Adrenal gland (tissue), 19 donors: Measurements from ENCODE around the gene PSMA8. TPM values are rescaled to one million over a fixed set of nuclear protein-coding genes. Genes with fewer than 3 reads are reported as not detected.

ENCODE experiments used
- DNase-seq, 7 donors: peaks; one replicate each; pipeline ENCODE4 v3.0.0-alpha.2; 2019 to 2020
- H3K27ac ChIP-seq, 5 donors: fragments of 200-600 bp; sonication (generic) in 4 of 5; 1 replicate in 3 of 5; 2 replicates in 2 of 5; pipeline versions ENCODE4 v1.5.1 to v1.8.0; 2016 to 2020; ENCODE audit warnings: mild to moderate bottlenecking in 1 of 5
- H3K27me3 ChIP-seq: fragments of 200-600 bp; 2 replicates; pipeline ENCODE4 v1.8.0; 2021
- H3K36me3 ChIP-seq, 2 donors: fragments of 200-600 bp; replicated peaks in 1 of 2; 1 replicate in 1 of 2; 2 replicates in 1 of 2; pipeline versions ENCODE4 v1.5.1 to v1.8.0; 2018 to 2022
- H3K4me1 ChIP-seq, 2 donors: fragments of 200-600 bp; replicated peaks in 1 of 2; 1 replicate in 1 of 2; 2 replicates in 1 of 2; pipeline versions ENCODE4 v1.5.1 to v1.8.0; 2018 to 2021
- H3K4me3 ChIP-seq, 4 donors: fragments of 200-600 bp; sonication (generic) in 3 of 4; one replicate each; pipeline ENCODE4 v1.5.1; 2016 to 2018
- H3K9me3 ChIP-seq, 3 donors: fragments of 200-600 bp; sonication (generic) in 1 of 3; replicated peaks in 1 of 3; 1 replicate in 2 of 3; 2 replicates in 1 of 3; pipeline versions ENCODE4 v1.5.1 to v1.8.0; 2016 to 2021
- CTCF ChIP-seq, 6 experiments: fragments of 450-650 bp in 4 of 6; fragments of 200-600 bp in 2 of 6; sonication (generic) in 1 of 6; IDR thresholded peaks; 1 replicate in 5 of 6; 2 replicates in 1 of 6; pipeline versions ENCODE4 v1.5.1 to v1.8.0; 2016 to 2021; ENCODE audit warnings: antibody characterized with exemption in 6 of 6, mild to moderate bottlenecking in 2 of 6, moderate library complexity in 1 of 6
- POLR2A ChIP-seq, 2 donors: fragments of 450-650 bp; IDR thresholded peaks; one replicate each; pipeline ENCODE4 v1.6.1; 2017; ENCODE audit warnings: antibody characterized with exemption in 2 of 2, mild to moderate bottlenecking in 2 of 2, moderate library complexity in 1 of 2
- WGBS, 4 donors: extraction: QIAGEN DNeasy Blood & Tissue Kit in 2 of 4; methylation state at CpG; one replicate each; pipeline versions ENCODE4 v1.1.5 to v1.1.7; 2013 to 2017; 5-methylcytosine and 5-hydroxymethylcytosine counted together
- intact Hi-C, 2 donors: fragments of 100-400 bp; cut with DNase I; formaldehyde crosslinking; loops; one replicate each; pipeline versions ENCODE4 v1.14.1 to v1.15.0; 2022 to 2023
- long read RNA-seq, 10 donors: library from polyadenylated mRNA in 3 of 10; unstranded in 2 of 10; stranded (forward) in 1 of 10; transcript quantifications; one replicate each; pipeline ENCODE4 v2.0.0 and lab custom pipeline, GENCODE V29; 2021 to 2026
- polyA plus RNA-seq, 3 donors: library from polyadenylated mRNA; stranded (reverse); fragments of 200-250 nt in 2 of 3; fragments of 350-450 nt in 1 of 3; fragmentation: Illumina TruSeq in 1 of 3; extraction: RNeasy Lipid Tissue Mini Kit (QIAGEN cat#74804) in 1 of 3; gene quantifications; one replicate each; pipeline ENCODE4 v1.2.3, GENCODE V29; 2013 to 2014
- total RNA-seq, 9 donors: library from RNA; depleted of rRNA in 4 of 9; stranded (reverse); fragments of >200 nt in 4 of 9; fragments of 120-200 nt in 1 of 9; fragmentation: NEBNext Ultra II Directional in 1 of 9; extraction: Animal tissue kit (Norgen Biotek cat#: 25700) in 1 of 9; gene quantifications; one replicate each; pipeline versions ENCODE4 v1.1.0 to v1.2.4, GENCODE V29; 2013 to 2023
- donor health status: healthy with polysubstance abuse.
- donor health status: Bipolar disorder and iron deficiency.
- donor health status: DM: yes; HTN: yes; CAD: no.
- donor health status: DM: no; HTN: no; CAD: no.
- donor health status: DM: no; HTN: no; CAD: no.
- donor health status: DM: yes; HTN: yes; CAD: no.

PSMA8 gene
- total RNA-seq (under 1 TPM in 2 of 9 donors, not detected in 7; 0.22 to 0.36 TPM), polyA plus RNA-seq (under 1 TPM; 0.07 to 0.24 (median 0.07) TPM)
- long read RNA-seq, donor 1: 0 reads
- long read RNA-seq, donor 2: 0 reads
- long read RNA-seq, donor 3: 0 reads
- long read RNA-seq, donor 4, partial matches to known transcripts: 0 of 1 reads
- long read RNA-seq, donor 4, other reads (novel, unspliced or antisense): 0 of 1 reads
- long read RNA-seq, donor 5: 0 reads
- long read RNA-seq, donor 6, partial matches to known transcripts: 0 of 1 reads
- long read RNA-seq, donor 6, other reads (novel, unspliced or antisense): 0 of 1 reads
- long read RNA-seq, donor 7: 0 reads
- long read RNA-seq, donor 8: 0 reads
- long read RNA-seq, donor 9: 0 reads
- long read RNA-seq, donor 10: 0 reads

GRCh38 chr18:26133652-26134051 lies at the start of gene PSMA8:
Gene PSMA8 (plus strand): TSS chr18:26133869. CDS start chr18:26133966, 97 bp downstream.
- DNase-seq: peak in 4 of 7 donors; percentile 2 to 30 (median 20)
- 52 to 71% (median 62%) methylated on average over 21 to 31 of the region's 31 CpGs for WGBS, 4 donors

DNA sequence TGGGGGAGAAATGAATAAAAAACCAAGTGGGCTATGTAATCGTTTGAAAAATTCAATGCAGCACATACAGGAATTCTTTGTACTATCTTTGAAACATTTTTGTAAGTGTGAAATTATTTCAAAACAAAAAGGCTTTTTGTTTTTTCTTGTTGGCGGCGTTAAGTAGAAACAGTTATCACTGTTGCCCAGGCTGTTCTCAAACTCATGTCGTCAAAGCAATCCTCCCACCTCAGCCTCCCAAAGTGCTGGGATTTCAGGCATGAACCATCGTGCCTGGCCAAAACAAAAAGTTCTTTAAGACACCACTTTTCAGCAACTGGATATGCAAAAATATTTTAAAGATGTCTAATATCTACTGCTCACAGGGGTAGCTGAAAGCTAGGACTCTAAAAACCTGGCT lies 48.6 kb upstream of the PSMA8 start:
- intact Hi-C loops: no loop called here
- H3K4me1 ChIP-seq: peaks cover 20 to 33% of the 10 kb centered on the region in 2 donors

More at GRCh38 chr18:26133652-26134051, at the start of gene PSMA8:
- no peaks in the 10 kb centered on the region for H3K27me3 ChIP-seq
- no peaks in the 10 kb centered on the region for H3K9me3 ChIP-seq
- H3K27ac ChIP-seq: no peak within 1 kb of the TSS
- H3K4me3 ChIP-seq: peak within 1 kb of the TSS in 1 of 4 donors; percentile 25
- H3K36me3 ChIP-seq: no peaks in the 10 kb centered on the region
- H3K4me1 ChIP-seq: no peaks in the 10 kb centered on the region
- intact Hi-C loops: no loop called here
- TF ChIP-seq POLR2A (IDR thresholded peaks at IDR 0.05) (no peak), CTCF (IDR thresholded peaks at IDR 0.05) (no peak)

GRCh38 chr18:26086959-26087358 lies 46.7 kb upstream of the PSMA8 start:
- Histone ChIP-seq H3K9me3 (no peaks in the 10 kb centered on the region), H3K4me3 (no peak overlapping the region), H3K36me3 (peaks cover 0 to 35% of the 10 kb centered on the region in 2 donors), H3K27ac (no peak overlapping the region), H3K4me1 (peaks cover 20 to 30% of the 10 kb centered on the region in 2 donors), H3K27me3 (no peaks in the 10 kb centered on the region)
- DNase-seq: no peak
- WGBS, 4 donors: 92 to 95% (median 93%) methylated on average over 6 of the region's 6 CpGs
- intact Hi-C loops: no loop called here
- no peak for TF ChIP-seq POLR2A (IDR thresholded peaks at IDR 0.05)
- no peak for TF ChIP-seq CTCF (IDR thresholded peaks at IDR 0.05)

More for the DNA sequence above, 48.6 kb upstream of the PSMA8 start:
- no peaks in the 10 kb centered on the region for H3K9me3 ChIP-seq
- WGBS, 4 donors: 93 to 95% (median 94%) methylated on average over 5 of the region's 5 CpGs
- no peak overlapping the region for H3K4me3 ChIP-seq
- no peaks in the 10 kb centered on the region for H3K27me3 ChIP-seq
- no peak overlapping the region for H3K27ac ChIP-seq
- no peak for TF ChIP-seq POLR2A (IDR thresholded peaks at IDR 0.05)
- TF ChIP-seq CTCF (IDR thresholded peaks at IDR 0.05): no peak
- peaks cover 0 to 44% of the 10 kb centered on the region in 2 donors for H3K36me3 ChIP-seq
- DNase-seq: no peak

GRCh38 chr18:26088487-26088886 lies 45.2 kb upstream of the PSMA8 start:
- H3K4me1 ChIP-seq: peaks cover 20 to 30% of the 10 kb centered on the region in 2 donors
- 14 to 23% (median 19%) methylated on average over 3 of the region's 3 CpGs for WGBS, 4 donors
- TF ChIP-seq CTCF (IDR thresholded peaks at IDR 0.05) (no peak), POLR2A (IDR thresholded peaks at IDR 0.05) (no peak)
- H3K36me3 ChIP-seq: peaks cover 0 to 29% of the 10 kb centered on the region in 2 donors
- peak overlapping the region in 2 of 4 donors; percentile 87 to 90 for H3K4me3 ChIP-seq
- H3K9me3 ChIP-seq: no peaks in the 10 kb centered on the region
- DNase-seq: no peak
- intact Hi-C loops: no loop called here
- H3K27ac ChIP-seq: peak overlapping the region in 2 of 5 donors; percentile 95
- no peaks in the 10 kb centered on the region for H3K27me3 ChIP-seq
